ENCODE data around the gene CARS2.

CARS2 gene

GRCh38 chr13:110620596-110620995, 85.3 kb downstream of the CARS2 start:
- POLR2A ChIA-PET: no interaction called here

GRCh38 chr13:110618780-110619179, 87.1 kb downstream of the CARS2 start:
- H3K27me3 ChIP-seq (replicated peaks in 2 of 5; ENCODE audit: control insufficient read depth in 4 of 5, insufficient read depth in 5 of 5, low read length in 4 of 5): no peaks in the 10 kb centered on the region
- H3K4me3 ChIP-seq (ENCODE audit: control insufficient read depth in 1 of 7, extremely low read depth in 1 of 7, insufficient read depth in 4 of 7, low read depth in 2 of 7, low read length in 6 of 7): no peak overlapping the region
- 100% methylated on average over 6 of the region's 9 CpGs for WGBS (ENCODE audit: insufficient coverage)
- peaks cover 5 to 20% (median 13%) of the 10 kb centered on the region in 4 experiments for H3K4me1 ChIP-seq (ENCODE audit: control extremely low read depth in 1 of 4, control insufficient read depth in 4 of 4, insufficient read depth in 4 of 4, low read length in 3 of 4)
- ChIA-PET POLR2A (no interaction called here), CTCF (interaction anchor here (0.7 to 1.1 kb wide), 4 partner anchors 13 to 63 kb away, joined by 3 to 4 read pairs (median 3); no protein-coding TSS in a partner anchor)
- no peaks in the 10 kb centered on the region for H3K9me3 ChIP-seq (ENCODE audit: control extremely low read depth in 1 of 5, control insufficient read depth in 4 of 5, insufficient read depth in 2 of 5, low read depth in 1 of 5, low read length in 4 of 5)
- H3K36me3 ChIP-seq (ENCODE audit: control insufficient read depth in 4 of 4, insufficient read depth in 4 of 4, low read length in 3 of 4): peaks cover 0 to 15% (median 6%) of the 10 kb centered on the region in 4 experiments
- no peak overlapping the region for H3K27ac ChIP-seq (ENCODE audit: insufficient read depth in 1 of 2, low read depth in 1 of 2, low read length in 2 of 2, poor library complexity in 1 of 2, severe bottlenecking in 2 of 2)
- DNase-seq: no peak

More at GRCh38 chr13:110620596-110620995, 85.3 kb downstream of the CARS2 start:
- Histone ChIP-seq H3K36me3 (ENCODE audit: control insufficient read depth in 4 of 4, insufficient read depth in 4 of 4, low read length in 3 of 4) (peaks cover 0 to 26% (median 15%) of the 10 kb centered on the region in 4 experiments), H3K4me3 (ENCODE audit: control insufficient read depth in 1 of 7, extremely low read depth in 1 of 7, insufficient read depth in 4 of 7, low read depth in 2 of 7, low read length in 6 of 7) (no peak overlapping the region), H3K9me3 (ENCODE audit: control extremely low read depth in 1 of 5, control insufficient read depth in 4 of 5, insufficient read depth in 2 of 5, low read depth in 1 of 5, low read length in 4 of 5) (no peaks in the 10 kb centered on the region), H3K27ac (ENCODE audit: insufficient read depth in 1 of 2, low read depth in 1 of 2, low read length in 2 of 2, poor library complexity in 1 of 2, severe bottlenecking in 2 of 2) (no peak overlapping the region), H3K27me3 (replicated peaks in 2 of 5; ENCODE audit: control insufficient read depth in 4 of 5, insufficient read depth in 5 of 5, low read length in 4 of 5) (no peaks in the 10 kb centered on the region), H3K4me1 (ENCODE audit: control extremely low read depth in 1 of 4, control insufficient read depth in 4 of 4, insufficient read depth in 4 of 4, low read length in 3 of 4) (peaks cover 5 to 17% (median 10%) of the 10 kb centered on the region in 4 experiments)
- no peak for DNase-seq
- CTCF ChIA-PET: interaction anchor here (0.6 to 1.4 kb wide), 2 partner anchors 14 to 27 kb away, joined by 3 to 4 read pairs; no protein-coding TSS in a partner anchor
- WGBS (ENCODE audit: insufficient coverage): 100% methylated on average over 1 of the region's 2 CpGs

GRCh38 chr13:110618167-110618566, 87.7 kb downstream of the CARS2 start:
- 98% methylated on average over 6 of the region's 8 CpGs for WGBS (ENCODE audit: insufficient coverage)
- ChIA-PET POLR2A (no interaction called here), CTCF (interaction anchor here (0.7 to 0.9 kb wide), 2 partner anchors 21 to 29 kb away, joined by 3 to 4 read pairs; no protein-coding TSS in a partner anchor)
- H3K27me3 ChIP-seq (replicated peaks in 2 of 5; ENCODE audit: control insufficient read depth in 4 of 5, insufficient read depth in 5 of 5, low read length in 4 of 5): no peaks in the 10 kb centered on the region
- no peak overlapping the region for H3K27ac ChIP-seq (ENCODE audit: insufficient read depth in 1 of 2, low read depth in 1 of 2, low read length in 2 of 2, poor library complexity in 1 of 2, severe bottlenecking in 2 of 2)
- DNase-seq: no peak
- no peak overlapping the region for H3K4me3 ChIP-seq (ENCODE audit: control insufficient read depth in 1 of 7, extremely low read depth in 1 of 7, insufficient read depth in 4 of 7, low read depth in 2 of 7, low read length in 6 of 7)
- peaks cover 5 to 20% (median 13%) of the 10 kb centered on the region in 4 experiments for H3K4me1 ChIP-seq (ENCODE audit: control extremely low read depth in 1 of 4, control insufficient read depth in 4 of 4, insufficient read depth in 4 of 4, low read length in 3 of 4)
- no peaks in the 10 kb centered on the region for H3K9me3 ChIP-seq (ENCODE audit: control extremely low read depth in 1 of 5, control insufficient read depth in 4 of 5, insufficient read depth in 2 of 5, low read depth in 1 of 5, low read length in 4 of 5)
- peaks cover 0 to 11% (median 4%) of the 10 kb centered on the region in 4 experiments for H3K36me3 ChIP-seq (ENCODE audit: control insufficient read depth in 4 of 4, insufficient read depth in 4 of 4, low read length in 3 of 4)

- Histone ChIP-seq H3K4me3 (ENCODE audit: control insufficient read depth in 1 of 7, extremely low read depth in 1 of 7, insufficient read depth in 4 of 7, low read depth in 2 of 7, low read length in 6 of 7) (no peak overlapping the region), H3K27me3 (replicated peaks in 2 of 5; ENCODE audit: control insufficient read depth in 4 of 5, insufficient read depth in 5 of 5, low read length in 4 of 5) (no peaks in the 10 kb centered on the region), H3K27ac (ENCODE audit: insufficient read depth in 1 of 2, low read depth in 1 of 2, low read length in 2 of 2, poor library complexity in 1 of 2, severe bottlenecking in 2 of 2) (no peak overlapping the region), H3K4me1 (ENCODE audit: control extremely low read depth in 1 of 4, control insufficient read depth in 4 of 4, insufficient read depth in 4 of 4, low read length in 3 of 4) (peaks cover 5 to 20% (median 13%) of the 10 kb centered on the region in 4 experiments), H3K36me3 (ENCODE audit: control insufficient read depth in 4 of 4, insufficient read depth in 4 of 4, low read length in 3 of 4) (peaks cover 0 to 4% (median under 1%) of the 10 kb centered on the region in 4 experiments), H3K9me3 (ENCODE audit: control extremely low read depth in 1 of 5, control insufficient read depth in 4 of 5, insufficient read depth in 2 of 5, low read depth in 1 of 5, low read length in 4 of 5) (no peaks in the 10 kb centered on the region)
- peak in 2 of 3 donors; percentile 34 to 54 for DNase-seq
- ChIA-PET POLR2A (interaction anchor here (0.6 kb wide), 1 partner anchor 234 kb away, joined by 3 read pairs; no protein-coding TSS in a partner anchor), CTCF (interaction anchor here (1.1 to 1.4 kb wide), 2 partner anchors 21 to 306 kb away, joined by 3 read pairs; no protein-coding TSS in a partner anchor)
- WGBS (ENCODE audit: insufficient coverage): 82% methylated on average over 5 of the region's 8 CpGs
Observed at GRCh38 chr13:110617321-110618072, 88.4 kb downstream of the CARS2 start.

GRCh38 chr13:110616103-110617101, 89.5 kb downstream of the CARS2 start:
- Histone ChIP-seq H3K4me3 (ENCODE audit: control insufficient read depth in 1 of 7, extremely low read depth in 1 of 7, insufficient read depth in 4 of 7, low read depth in 2 of 7, low read length in 6 of 7) (peak overlapping the region; percentile 59 to 81 (median 79)), H3K4me1 (ENCODE audit: control extremely low read depth in 1 of 4, control insufficient read depth in 4 of 4, insufficient read depth in 4 of 4, low read length in 3 of 4) (peaks cover 5 to 20% (median 13%) of the 10 kb centered on the region in 4 experiments), H3K27ac (ENCODE audit: insufficient read depth in 1 of 2, low read depth in 1 of 2, low read length in 2 of 2, poor library complexity in 1 of 2, severe bottlenecking in 2 of 2) (peak overlapping the region in 1 of 2 experiments; percentile 34), H3K9me3 (ENCODE audit: control extremely low read depth in 1 of 5, control insufficient read depth in 4 of 5, insufficient read depth in 2 of 5, low read depth in 1 of 5, low read length in 4 of 5) (no peaks in the 10 kb centered on the region), H3K27me3 (replicated peaks in 2 of 5; ENCODE audit: control insufficient read depth in 4 of 5, insufficient read depth in 5 of 5, low read length in 4 of 5) (no peaks in the 10 kb centered on the region), H3K36me3 (ENCODE audit: control insufficient read depth in 4 of 4, insufficient read depth in 4 of 4, low read length in 3 of 4) (no peaks in the 10 kb centered on the region)
- DNase-seq: peak; percentile 5 to 54 (median 40)
- POLR2A ChIA-PET: no interaction called here
- CTCF ChIA-PET: interaction anchor here (1.1 to 1.6 kb wide), 3 partner anchors 22 to 307 kb away, joined by 3 to 4 read pairs (median 3); no protein-coding TSS in a partner anchor
- 2% methylated on average over 23 of the region's 37 CpGs for WGBS (ENCODE audit: insufficient coverage)

GRCh38 chr13:110615322-110616102, 90.4 kb downstream of the CARS2 start, which contains the start of gene NAXD:
TSS of gene NAXD (plus strand) at chr13:110615545. CDS start at chr13:110615602, 57 bp downstream.
- peaks cover 0 to 3% (median 0%) of the 10 kb centered on the region in 5 experiments for H3K27me3 ChIP-seq (replicated peaks in 2 of 5; ENCODE audit: control insufficient read depth in 4 of 5, insufficient read depth in 5 of 5, low read length in 4 of 5)
- peak; percentile 56 to 80 (median 79) for DNase-seq
- peak within 1 kb of the TSS in 1 of 2 experiments; percentile 34 for H3K27ac ChIP-seq (ENCODE audit: insufficient read depth in 1 of 2, low read depth in 1 of 2, low read length in 2 of 2, poor library complexity in 1 of 2, severe bottlenecking in 2 of 2)
- WGBS (ENCODE audit: insufficient coverage): under 1% methylated on average over 83 of the region's 95 CpGs
- peak within 1 kb of the TSS; percentile 59 to 81 (median 79) for H3K4me3 ChIP-seq (ENCODE audit: control insufficient read depth in 1 of 7, extremely low read depth in 1 of 7, insufficient read depth in 4 of 7, low read depth in 2 of 7, low read length in 6 of 7)
- no peaks in the 10 kb centered on the region for H3K9me3 ChIP-seq (ENCODE audit: control extremely low read depth in 1 of 5, control insufficient read depth in 4 of 5, insufficient read depth in 2 of 5, low read depth in 1 of 5, low read length in 4 of 5)
- H3K4me1 ChIP-seq (ENCODE audit: control extremely low read depth in 1 of 4, control insufficient read depth in 4 of 4, insufficient read depth in 4 of 4, low read length in 3 of 4): peaks cover 5 to 20% (median 13%) of the 10 kb centered on the region in 4 experiments
- H3K36me3 ChIP-seq (ENCODE audit: control insufficient read depth in 4 of 4, insufficient read depth in 4 of 4, low read length in 3 of 4): no peaks in the 10 kb centered on the region
- ChIA-PET CTCF (interaction anchor here (0.8 to 1.6 kb wide), 3 partner anchors 23 to 37 kb away, joined by 3 to 4 read pairs (median 4); no protein-coding TSS in a partner anchor), POLR2A (interaction anchor here (0.6 kb wide), 1 partner anchor 14 kb away, joined by 3 read pairs; no protein-coding TSS in a partner anchor)
